GM23338 (cell line): Measurements from ENCODE around the gene IMP3. TPM values are rescaled to one million over a fixed set of nuclear protein-coding genes. Genes with fewer than 3 reads are reported as not detected.
A peak's percentile ranks its signal among the peaks of the same experiment; 100 is the strongest.
"Not testable (repeated sequence)": the region's sequence is repeated elsewhere in the genome, so short reads cannot be mapped to it uniquely, and the experiment has no call there.

Experiments
- ATAC-seq: fragments of 200-7000 bp; cut with Tn5 transposase; 3 replicates; pipeline ENCODE4 v1.9.1; 2020
- DNase-seq: peaks from one replicate; pipeline ENCODE4 v3.0.0-alpha.2; 2015; ENCODE audit warnings: low spot score
- H2AFZ ChIP-seq: fragments of 200-600 bp; sonication (generic); 2 replicates; pipeline ENCODE4 v1.8.0; 2016; ENCODE audit warnings: antibody characterized with exemption, mild to moderate bottlenecking, moderate library complexity
- H3F3A ChIP-seq: fragments of 200-600 bp; sonication (generic); replicated peaks from 2 replicates; pipeline ENCODE4 v1.8.0; 2017; ENCODE audit warnings: antibody characterized with exemption, mixed run types, low read depth
- H3K27ac ChIP-seq: fragments of 200-600 bp; sonication (generic); 2 replicates; pipeline ENCODE4 v1.6.1; 2016; ENCODE audit warnings: low read depth
- H3K27me3 ChIP-seq: fragments of 200-600 bp; sonication (generic); 2 replicates; pipeline ENCODE4 v1.8.0; 2016; ENCODE audit warnings: mild to moderate bottlenecking, mixed run types, moderate library complexity; ENCODE audit not compliant: insufficient read depth
- H3K36me3 ChIP-seq: fragments of 200-600 bp; sonication (generic); 2 replicates; pipeline ENCODE4 v1.8.0; 2016; ENCODE audit warnings: mild to moderate bottlenecking; ENCODE audit not compliant: insufficient read depth
- H3K4me1 ChIP-seq: fragments of 200-600 bp; sonication (generic); 2 replicates; pipeline ENCODE4 v1.8.0; 2016; ENCODE audit warnings: mild to moderate bottlenecking, moderate library complexity; ENCODE audit not compliant: insufficient read depth
- H3K4me2 ChIP-seq: fragments of 200-600 bp; sonication (generic); 2 replicates; pipeline ENCODE4 v1.7.1; 2017; ENCODE audit warnings: mixed run types
- H3K4me3 ChIP-seq: fragments of 200-600 bp; sonication (generic); 2 replicates; pipeline ENCODE4 v1.6.1; 2016; ENCODE audit warnings: mixed run types
- H3K79me2 ChIP-seq: fragments of 200-600 bp; sonication (generic); replicated peaks from 2 replicates; pipeline ENCODE4 v1.8.0; 2017; ENCODE audit warnings: mild to moderate bottlenecking; ENCODE audit not compliant: insufficient read depth
- H3K9me2 ChIP-seq: fragments of 200-600 bp; sonication (generic); 2 replicates; pipeline ENCODE4 v1.8.0; 2017; ENCODE audit not compliant: insufficient read depth
- H4K20me1 ChIP-seq: fragments of 200-600 bp; sonication (generic); replicated peaks from 2 replicates; pipeline ENCODE4 v1.8.0; 2017; ENCODE audit warnings: mild to moderate bottlenecking; ENCODE audit not compliant: insufficient read depth
- H3K27ac Mint-ChIP-seq: 2 replicates; pipeline ENCODE4 v1.8.0; 2020; ENCODE audit warnings: inconsistent platforms, mild to moderate bottlenecking, moderate library complexity, mixed read lengths
- H3K27me3 Mint-ChIP-seq: 3 replicates; pipeline ENCODE4 v1.8.0; 2022; ENCODE audit warnings: low read depth, mild to moderate bottlenecking, moderate library complexity, mixed read lengths, inconsistent platforms; ENCODE audit not compliant: insufficient read depth, poor library complexity
- H3K36me3 Mint-ChIP-seq: 3 replicates; pipeline ENCODE4 v1.8.0; 2021; ENCODE audit warnings: low read depth, mild to moderate bottlenecking, inconsistent platforms, moderate library complexity, mixed read lengths
- H3K4me1 Mint-ChIP-seq: 3 replicates; pipeline ENCODE4 v1.8.0; 2020; ENCODE audit warnings: mild to moderate bottlenecking, inconsistent platforms, mixed read lengths
- H3K4me3 Mint-ChIP-seq: 3 replicates; pipeline ENCODE4 v1.8.0; 2021; ENCODE audit warnings: moderate library complexity, mild to moderate bottlenecking, inconsistent platforms, mixed read lengths
- H3K9me3 Mint-ChIP-seq: 3 replicates; pipeline ENCODE4 v1.8.0; 2020; ENCODE audit warnings: moderate library complexity, mild to moderate bottlenecking, inconsistent platforms, mixed read lengths
- CTCF ChIP-seq, 2 experiments: fragments of 200-600 bp in 1 of 2; sonication (generic) in 1 of 2; conservative IDR thresholded peaks; 2 replicates each; pipeline versions ENCODE4 v1.5.1 to v1.6.1; 2016 to 2017; ENCODE audit warnings: antibody characterized with exemption in 2 of 2, low read depth in 2 of 2, mild to moderate bottlenecking in 2 of 2, moderate library complexity in 1 of 2
- EZH2 ChIP-seq: fragments of 200-600 bp; sonication (generic); IDR thresholded peaks from one replicate; pipeline ENCODE4 v1.8.0; 2017; ENCODE audit warnings: antibody characterized with exemption, mild to moderate bottlenecking, low read depth; ENCODE audit not compliant: unreplicated experiment
- POLR2AphosphoS5 ChIP-seq: IDR thresholded peaks from 2 replicates; pipeline ENCODE4 v1.6.1; 2016; ENCODE audit warnings: antibody characterized with exemption, low read depth
- STAT1 ChIP-seq: IDR thresholded peaks from one replicate; pipeline ENCODE4 v1.6.1; 2016; ENCODE audit warnings: antibody characterized with exemption; ENCODE audit not compliant: unreplicated experiment
- ZNF331 ChIP-seq: fragments of 250-450 bp; sonication (Bioruptor Pico); IDR thresholded peaks from 2 replicates; pipeline ENCODE4 v1.5.0; 2020; ENCODE audit warnings: low read depth, mild to moderate bottlenecking, moderate library complexity
- polyA plus RNA-seq: library from polyadenylated mRNA; unstranded; fragments of >200 nt; fragmentation: Nextera tagmentation; extraction: Ambion mirVana; gene quantifications from 2 replicates; pipeline ENCODE4 v1.2.1, GENCODE V29; 2016
- total RNA-seq: library from RNA; depleted of rRNA; stranded (reverse); fragments of >200 nt; shearing (Covaris generic); gene quantifications from 2 replicates; pipeline ENCODE4 v1.2.3, GENCODE V29; 2014
- TF ChIP-seq, protein P1 (sequence below): fragments of 250-450 bp; sonication (Bioruptor Pico); IDR thresholded peaks from 2 replicates; pipeline ENCODE4 v1.5.0; 2020; ENCODE audit warnings: mild to moderate bottlenecking, moderate library complexity
- TF ChIP-seq, protein P2 (sequence below): IDR thresholded peaks from 2 replicates; pipeline ENCODE4 v1.6.1; 2016; ENCODE audit warnings: antibody characterized with exemption

Gene IMP3
- total and polyA plus RNA-seq, 2 experiments from 2014 or later, result 210 to 319 TPM

GRCh38 chr15:75683646-75684312 is 43.8 kb upstream of the IMP3 start:
- not testable (repeated sequence) for H3K36me3 Mint-ChIP-seq, H3K27ac Mint-ChIP-seq, H4K20me1 ChIP-seq, H3K4me3 Mint-ChIP-seq, H3K9me2 ChIP-seq, H3K36me3 ChIP-seq, H3K4me2 ChIP-seq, H3F3A ChIP-seq, H3K4me3 ChIP-seq, H3K9me3 Mint-ChIP-seq, H3K27ac ChIP-seq, H3K27me3 ChIP-seq, H3K79me2 ChIP-seq
- peaks cover 33% of the 10 kb centered on the region for H3K4me1 Mint-ChIP-seq
- 0 out of 2 replicates have a peak overlapping the region, but pooled peaks have one; percentile 28 for H2AFZ ChIP-seq
- ATAC-seq, result peak; percentile 90
- DNase-seq, result peak; percentile 95
- peaks cover 16% of the 10 kb centered on the region for H3K4me1 ChIP-seq
- peaks cover 19% of the 10 kb centered on the region for H3K27me3 Mint-ChIP-seq
- TF ChIP-seq CTCF (conservative IDR thresholded peaks at IDR 0.05; ENCODE audit: low read depth in 2 of 2), result peak; percentile 61 to 88

GRCh38 chr15:75682181-75683135 is 42.4 kb upstream of the IMP3 start:
- Histone ChIP-seq H3K4me1 (peaks cover 16% of the 10 kb centered on the region), H3K9me2 (no peaks in the 10 kb centered on the region), H3K4me3 (no peak overlapping the region), H3K27ac (no peak overlapping the region), H3K79me2 (no peaks in the 10 kb centered on the region), H3K4me2 (no peak overlapping the region), H3F3A (peaks cover 12% of the 10 kb centered on the region; the same call in 1 of the 2 replicates), H4K20me1 (no peaks in the 10 kb centered on the region), H2AFZ (no peak overlapping the region), H3K27me3 (no peaks in the 10 kb centered on the region), H3K36me3 (no peaks in the 10 kb centered on the region)
- Mint-ChIP-seq H3K4me1 (peaks cover 36% of the 10 kb centered on the region), H3K4me3 (no peak overlapping the region), H3K9me3 (no peaks in the 10 kb centered on the region), H3K36me3 (no peaks in the 10 kb centered on the region; the same call in 2 of the 3 replicates), H3K27me3 (peaks cover 24% of the 10 kb centered on the region), H3K27ac (no peak overlapping the region)
- DNase-seq (no peak), ATAC-seq (no peak)
- TF ChIP-seq STAT1 (no peak), EZH2 (no peak), CTCF (conservative IDR thresholded peaks at IDR 0.05; ENCODE audit: low read depth in 2 of 2) (no peak), ZNF331 (no peak), POLR2AphosphoS5 (no peak)
- TF ChIP-seq, protein P1, sequence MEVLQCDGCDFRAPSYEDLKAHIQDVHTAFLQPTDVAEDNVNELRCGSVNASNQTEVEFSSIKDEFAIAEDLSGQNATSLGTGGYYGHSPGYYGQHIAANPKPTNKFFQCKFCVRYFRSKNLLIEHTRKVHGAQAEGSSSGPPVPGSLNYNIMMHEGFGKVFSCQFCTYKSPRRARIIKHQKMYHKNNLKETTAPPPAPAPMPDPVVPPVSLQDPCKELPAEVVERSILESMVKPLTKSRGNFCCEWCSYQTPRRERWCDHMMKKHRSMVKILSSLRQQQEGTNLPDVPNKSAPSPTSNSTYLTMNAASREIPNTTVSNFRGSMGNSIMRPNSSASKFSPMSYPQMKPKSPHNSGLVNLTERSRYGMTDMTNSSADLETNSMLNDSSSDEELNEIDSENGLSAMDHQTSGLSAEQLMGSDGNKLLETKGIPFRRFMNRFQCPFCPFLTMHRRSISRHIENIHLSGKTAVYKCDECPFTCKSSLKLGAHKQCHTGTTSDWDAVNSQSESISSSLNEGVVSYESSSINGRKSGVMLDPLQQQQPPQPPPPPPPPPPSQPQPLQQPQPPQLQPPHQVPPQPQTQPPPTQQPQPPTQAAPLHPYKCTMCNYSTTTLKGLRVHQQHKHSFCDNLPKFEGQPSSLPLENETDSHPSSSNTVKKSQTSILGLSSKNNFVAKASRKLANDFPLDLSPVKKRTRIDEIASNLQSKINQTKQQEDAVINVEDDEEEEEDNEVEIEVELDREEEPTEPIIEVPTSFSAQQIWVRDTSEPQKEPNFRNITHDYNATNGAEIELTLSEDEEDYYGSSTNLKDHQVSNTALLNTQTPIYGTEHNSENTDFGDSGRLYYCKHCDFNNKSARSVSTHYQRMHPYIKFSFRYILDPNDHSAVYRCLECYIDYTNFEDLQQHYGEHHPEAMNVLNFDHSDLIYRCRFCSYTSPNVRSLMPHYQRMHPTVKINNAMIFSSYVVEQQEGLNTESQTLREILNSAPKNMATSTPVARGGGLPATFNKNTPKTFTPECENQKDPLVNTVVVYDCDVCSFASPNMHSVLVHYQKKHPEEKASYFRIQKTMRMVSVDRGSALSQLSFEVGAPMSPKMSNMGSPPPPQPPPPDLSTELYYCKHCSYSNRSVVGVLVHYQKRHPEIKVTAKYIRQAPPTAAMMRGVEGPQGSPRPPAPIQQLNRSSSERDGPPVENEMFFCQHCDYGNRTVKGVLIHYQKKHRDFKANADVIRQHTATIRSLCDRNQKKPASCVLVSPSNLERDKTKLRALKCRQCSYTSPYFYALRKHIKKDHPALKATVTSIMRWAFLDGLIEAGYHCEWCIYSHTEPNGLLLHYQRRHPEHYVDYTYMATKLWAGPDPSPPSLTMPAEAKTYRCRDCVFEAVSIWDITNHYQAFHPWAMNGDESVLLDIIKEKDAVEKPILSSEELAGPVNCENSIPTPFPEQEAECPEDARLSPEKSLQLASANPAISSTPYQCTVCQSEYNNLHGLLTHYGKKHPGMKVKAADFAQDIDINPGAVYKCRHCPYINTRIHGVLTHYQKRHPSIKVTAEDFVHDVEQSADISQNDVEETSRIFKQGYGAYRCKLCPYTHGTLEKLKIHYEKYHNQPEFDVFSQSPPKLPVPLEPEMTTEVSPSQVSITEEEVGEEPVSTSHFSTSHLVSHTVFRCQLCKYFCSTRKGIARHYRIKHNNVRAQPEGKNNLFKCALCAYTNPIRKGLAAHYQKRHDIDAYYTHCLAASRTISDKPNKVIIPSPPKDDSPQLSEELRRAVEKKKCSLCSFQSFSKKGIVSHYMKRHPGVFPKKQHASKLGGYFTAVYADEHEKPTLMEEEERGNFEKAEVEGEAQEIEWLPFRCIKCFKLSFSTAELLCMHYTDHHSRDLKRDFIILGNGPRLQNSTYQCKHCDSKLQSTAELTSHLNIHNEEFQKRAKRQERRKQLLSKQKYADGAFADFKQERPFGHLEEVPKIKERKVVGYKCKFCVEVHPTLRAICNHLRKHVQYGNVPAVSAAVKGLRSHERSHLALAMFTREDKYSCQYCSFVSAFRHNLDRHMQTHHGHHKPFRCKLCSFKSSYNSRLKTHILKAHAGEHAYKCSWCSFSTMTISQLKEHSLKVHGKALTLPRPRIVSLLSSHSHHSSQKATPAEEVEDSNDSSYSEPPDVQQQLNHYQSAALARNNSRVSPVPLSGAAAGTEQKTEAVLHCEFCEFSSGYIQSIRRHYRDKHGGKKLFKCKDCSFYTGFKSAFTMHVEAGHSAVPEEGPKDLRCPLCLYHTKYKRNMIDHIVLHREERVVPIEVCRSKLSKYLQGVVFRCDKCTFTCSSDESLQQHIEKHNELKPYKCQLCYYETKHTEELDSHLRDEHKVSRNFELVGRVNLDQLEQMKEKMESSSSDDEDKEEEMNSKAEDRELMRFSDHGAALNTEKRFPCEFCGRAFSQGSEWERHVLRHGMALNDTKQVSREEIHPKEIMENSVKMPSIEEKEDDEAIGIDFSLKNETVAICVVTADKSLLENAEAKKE (CRISPR knock-in tag), result no peak
- TF ChIP-seq, protein P2, sequence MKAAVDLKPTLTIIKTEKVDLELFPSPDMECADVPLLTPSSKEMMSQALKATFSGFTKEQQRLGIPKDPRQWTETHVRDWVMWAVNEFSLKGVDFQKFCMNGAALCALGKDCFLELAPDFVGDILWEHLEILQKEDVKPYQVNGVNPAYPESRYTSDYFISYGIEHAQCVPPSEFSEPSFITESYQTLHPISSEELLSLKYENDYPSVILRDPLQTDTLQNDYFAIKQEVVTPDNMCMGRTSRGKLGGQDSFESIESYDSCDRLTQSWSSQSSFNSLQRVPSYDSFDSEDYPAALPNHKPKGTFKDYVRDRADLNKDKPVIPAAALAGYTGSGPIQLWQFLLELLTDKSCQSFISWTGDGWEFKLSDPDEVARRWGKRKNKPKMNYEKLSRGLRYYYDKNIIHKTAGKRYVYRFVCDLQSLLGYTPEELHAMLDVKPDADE, result no peak
